AG09309 (cell line): ENCODE data around the gene SMAD3.

Experiments
- DNase-seq: peaks from one replicate; pipeline ENCODE4 v3.0.0-alpha.2; 2010; ENCODE audit warnings: low read depth
- H3K4me3 ChIP-seq: 2 replicates; pipeline ENCODE4 v1.5.1; 2011; ENCODE audit warnings: mild to moderate bottlenecking, low read depth, low read length, moderate library complexity; ENCODE audit not compliant: control insufficient read depth
- CTCF ChIP-seq: IDR thresholded peaks from 2 replicates; pipeline ENCODE4 v1.5.1; 2011; ENCODE audit warnings: mild to moderate bottlenecking, low read depth, low read length, inconsistent platforms; ENCODE audit not compliant: insufficient read depth, control insufficient read depth; ENCODE audit errors: missing control alignments

Gene SMAD3

GRCh38 chr15:67161881-67162280 is 96.5 kb downstream of the SMAD3 start:
- DNase-seq, result no peak
- H3K4me3 ChIP-seq, result no peak overlapping the region
- no peak for TF ChIP-seq CTCF

- H3K4me3 ChIP-seq, result no peak overlapping the region
- no peak for TF ChIP-seq CTCF
- DNase-seq, result no peak
Measured at GRCh38 chr15:67163180-67163579, 97.8 kb downstream of the SMAD3 start.

GRCh38 chr15:67164401-67164791 is 99.0 kb downstream of the SMAD3 start:
- no peak overlapping the region for H3K4me3 ChIP-seq
- DNase-seq, result no peak
- TF ChIP-seq CTCF, result no peak

- DNase-seq, result no peak
- no peak for TF ChIP-seq CTCF
- H3K4me3 ChIP-seq, result no peak overlapping the region
Measured at GRCh38 chr15:67164811-67165253, 99.4 kb downstream of the SMAD3 start.

GRCh38 chr15:67165254-67166253 is 100.2 kb downstream of the SMAD3 start:
- TF ChIP-seq CTCF, result no peak
- no peak for DNase-seq
- H3K4me3 ChIP-seq, result no peak overlapping the region

GRCh38 chr15:67166280-67167009 is 101.0 kb downstream of the SMAD3 start:
- no peak overlapping the region for H3K4me3 ChIP-seq
- TF ChIP-seq CTCF, result no peak
- DNase-seq, result no peak
